NCI-H146 treated with DMSO at 0.1 percent for 48 hours (cell line): ENCODE measurements around the gene ZNF414.
"Not testable (repeated sequence)": the region's sequence is repeated elsewhere in the genome, so short reads cannot be mapped to it uniquely, and the experiment has no call there.

Experiments used
- DNase-seq: peaks from one replicate; lab custom pipeline; 2025; ENCODE audit not compliant: unreplicated experiment; lab: John Stamatoyannopoulos, UW

Gene ZNF414

DNA sequence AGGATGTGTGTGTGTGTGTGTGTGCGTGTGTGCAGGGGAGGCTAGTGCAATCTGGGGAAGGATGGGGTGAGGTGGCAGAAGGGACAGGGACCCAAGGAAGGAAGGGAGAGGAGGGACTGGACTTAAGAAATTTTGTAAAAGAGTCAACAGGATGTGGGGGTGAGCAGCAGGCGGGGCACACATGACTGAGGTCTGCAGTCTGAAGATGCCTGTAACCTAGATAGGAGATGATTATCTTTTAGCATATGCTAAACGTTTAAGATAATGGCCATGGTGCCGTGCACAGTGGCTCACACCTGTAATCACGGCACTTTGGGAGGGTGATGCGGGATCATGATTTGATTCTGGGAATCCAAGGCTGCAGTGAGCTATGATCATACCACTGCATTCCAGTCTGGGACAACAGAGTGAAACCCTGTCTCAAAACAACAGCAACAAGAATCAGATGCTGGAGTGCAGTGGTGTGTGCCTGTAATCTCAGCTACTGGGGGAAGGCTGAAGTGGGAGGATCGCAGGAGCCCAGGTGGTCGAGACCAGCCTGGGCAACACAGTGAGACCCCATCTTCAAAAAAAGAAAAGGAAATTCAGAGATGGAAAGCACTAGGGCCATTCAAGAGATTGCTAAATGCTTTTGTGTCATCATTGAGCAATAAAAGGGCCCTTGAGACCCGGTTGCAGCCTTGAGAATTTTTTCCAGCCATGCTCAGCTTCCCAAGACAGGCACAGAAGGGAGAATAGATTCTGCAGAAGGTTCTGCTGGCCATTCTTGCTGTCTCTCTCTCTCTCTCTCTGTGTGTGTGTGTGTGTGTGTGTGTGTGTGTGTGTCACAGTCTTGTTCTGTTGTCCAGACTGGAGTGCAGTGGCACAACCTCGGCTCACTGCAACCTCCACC lies 3.8 kb upstream of the ZNF414 start:
- no peak for DNase-seq

DNA sequence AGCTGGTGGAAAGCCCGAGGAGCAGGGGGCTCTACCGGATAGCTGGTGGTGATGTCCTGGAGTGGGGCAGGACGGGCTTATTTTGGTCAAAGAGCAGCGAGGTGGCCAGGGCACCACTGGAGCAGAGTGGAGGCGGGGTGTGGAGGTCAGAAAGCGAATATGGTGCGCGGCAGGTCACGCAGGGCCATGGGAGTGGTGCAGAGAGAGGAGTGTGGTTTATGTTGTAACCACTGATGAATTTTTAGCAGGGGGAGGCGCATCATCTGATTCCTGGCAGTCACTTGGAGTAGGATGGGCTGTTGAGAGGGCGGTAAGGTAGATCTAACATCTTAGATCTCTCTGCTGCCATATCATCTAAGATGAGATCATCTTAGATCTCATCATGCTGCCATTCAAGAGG lies 1.4 kb upstream of the ZNF414 start:
- no peak for DNase-seq

- not testable (repeated sequence) for DNase-seq
These were observed 590 bp upstream of the ZNF414 start for GRCh38 chr19:8514505-8515009.

DNA sequence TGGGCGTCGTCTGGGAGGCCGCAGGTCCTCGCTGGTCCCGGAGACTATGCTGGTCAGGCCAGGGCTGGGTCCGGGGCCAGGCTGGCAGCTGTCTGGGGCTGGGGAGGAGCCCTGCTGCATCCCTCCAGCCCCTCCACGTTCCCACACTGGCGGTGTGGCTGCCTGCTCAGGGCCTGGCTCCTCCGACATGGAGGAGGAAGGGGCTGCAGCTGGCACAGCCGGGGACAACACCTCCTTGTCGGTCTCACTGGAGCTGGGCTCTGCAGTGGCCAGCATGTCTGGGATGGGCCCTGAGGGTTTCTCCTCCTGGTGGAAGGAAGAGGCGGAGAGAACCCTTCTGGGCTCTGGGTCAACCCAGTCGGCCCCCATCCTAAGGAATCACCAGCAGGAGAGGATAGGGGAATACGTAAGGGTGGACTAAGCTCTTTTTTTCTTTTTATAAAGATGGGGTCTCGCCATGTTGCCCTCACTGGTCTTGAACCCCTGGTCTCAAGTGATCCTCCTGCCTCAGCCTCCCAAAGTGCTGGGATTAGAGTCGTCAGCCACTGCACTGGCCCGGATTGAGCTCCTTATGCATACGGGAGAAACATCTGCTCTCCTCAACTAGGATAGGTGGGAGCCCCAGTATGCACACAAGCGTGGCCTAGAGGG lies 806 bp downstream of the ZNF414 start:
- DNase-seq, result no peak

GRCh38 chr19:8512115-8512967 lies 1.6 kb downstream of the ZNF414 start:
- no peak for DNase-seq

- no peak for DNase-seq
These were observed 2.3 kb downstream of the ZNF414 start for GRCh38 chr19:8511573-8512101.

DNA sequence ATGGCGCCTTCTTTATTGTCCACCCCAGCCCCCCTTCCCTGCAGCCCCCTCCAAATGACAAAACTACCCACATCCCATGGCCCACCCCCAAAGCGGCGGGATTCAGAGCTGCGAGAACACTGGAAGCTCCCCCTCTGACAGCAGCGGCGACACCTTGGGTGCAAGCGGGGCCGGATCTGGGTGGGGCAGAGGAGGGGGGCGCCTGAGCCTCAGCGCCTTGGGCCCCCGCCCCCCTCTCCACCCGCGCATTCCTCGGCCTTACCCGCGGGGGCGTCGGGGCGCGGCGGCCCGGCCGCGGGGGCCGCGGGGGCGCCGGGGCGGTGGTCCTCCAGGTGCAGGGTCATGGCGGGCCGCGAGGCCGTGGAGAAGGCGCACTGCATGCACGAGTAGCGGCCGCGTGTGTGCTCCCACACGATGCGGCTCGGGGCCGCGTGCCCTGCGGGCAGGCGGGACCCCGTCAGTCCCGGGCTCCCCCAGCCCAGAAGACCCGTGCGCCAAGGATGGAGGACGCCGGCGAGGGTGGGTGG lies 3.3 kb downstream of the ZNF414 start:
- no peak for DNase-seq

GRCh38 chr19:8506402-8506957 lies 7.5 kb downstream of the ZNF414 start:
- no peak for DNase-seq

- peak; percentile 24 for DNase-seq
These were observed 8.1 kb downstream of the ZNF414 start for GRCh38 chr19:8505680-8506401.

- no peak for DNase-seq
These were observed 9.0 kb downstream of the ZNF414 start for GRCh38 chr19:8504919-8505318.

DNA sequence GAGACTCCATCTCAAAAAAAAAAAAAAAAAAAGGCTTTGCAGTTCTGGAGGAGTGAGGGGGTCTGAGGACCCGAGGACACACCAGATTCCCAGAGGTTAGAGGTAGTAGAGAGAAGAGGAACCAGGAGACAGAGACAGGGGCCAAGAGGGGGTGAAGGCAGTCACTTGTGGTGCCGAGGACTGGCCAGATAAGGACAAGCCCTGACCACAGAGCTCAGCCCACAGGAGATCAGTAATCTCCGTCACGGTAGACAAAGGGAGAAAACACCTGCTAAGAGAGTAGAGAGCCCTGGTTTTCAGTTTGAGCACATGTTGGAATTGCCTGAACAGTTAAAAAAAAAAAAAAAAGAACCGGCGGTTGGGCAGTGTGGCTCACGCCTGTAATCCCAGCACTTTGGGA lies 9.8 kb downstream of the ZNF414 start:
- no peak for DNase-seq

- no peak for DNase-seq
These were observed 10.5 kb downstream of the ZNF414 start for GRCh38 chr19:8503510-8503909.

- DNase-seq, result no peak
These were observed 12.0 kb downstream of the ZNF414 start for GRCh38 chr19:8501981-8502380.

DNA sequence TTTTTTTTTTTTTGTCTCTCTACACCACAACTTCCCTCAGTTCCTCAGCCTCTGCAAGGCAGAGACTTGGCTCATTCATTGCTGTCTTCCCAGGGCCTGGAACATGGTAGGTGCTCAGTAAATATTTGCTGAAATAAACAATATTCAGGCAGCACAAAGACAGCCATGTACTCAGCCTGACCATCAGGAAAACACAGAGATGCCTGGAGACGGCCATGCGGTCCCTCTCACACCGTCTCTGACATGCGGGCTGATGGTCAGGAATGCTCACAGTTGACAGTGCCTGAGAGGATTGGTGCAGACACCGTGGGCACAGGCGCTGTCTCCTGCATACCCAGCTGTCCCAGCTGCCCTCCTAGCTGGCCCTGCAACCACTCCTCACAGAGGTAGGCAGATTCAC lies 12.5 kb downstream of the ZNF414 start:
- DNase-seq, result no peak

- DNase-seq, result no peak
These were observed 13.8 kb downstream of the ZNF414 start for GRCh38 chr19:8500158-8500557.

- no peak for DNase-seq
These were observed 14.7 kb downstream of the ZNF414 start for GRCh38 chr19:8499048-8499833.

DNA sequence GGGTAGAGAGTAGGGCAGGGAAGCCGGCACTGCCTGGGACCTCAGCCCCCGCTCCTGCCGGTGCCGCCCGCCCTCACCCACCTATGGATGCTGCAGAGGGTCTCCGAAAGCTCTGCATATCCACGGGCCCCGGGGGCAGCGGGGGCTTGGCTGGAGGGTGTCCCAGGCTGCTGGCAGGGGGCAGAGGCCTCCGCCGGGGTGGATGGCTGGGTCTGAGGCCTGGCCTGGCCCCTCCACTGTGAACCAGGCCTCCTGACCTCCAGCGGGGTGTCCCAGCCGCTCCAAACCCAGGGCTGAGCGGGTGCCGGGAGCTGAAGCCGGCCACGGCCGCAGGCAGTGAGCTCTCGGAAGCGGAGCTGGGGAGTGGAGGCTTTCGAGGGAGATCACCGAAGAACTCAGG lies 15.7 kb downstream of the ZNF414 start:
- DNase-seq, result no peak

DNA sequence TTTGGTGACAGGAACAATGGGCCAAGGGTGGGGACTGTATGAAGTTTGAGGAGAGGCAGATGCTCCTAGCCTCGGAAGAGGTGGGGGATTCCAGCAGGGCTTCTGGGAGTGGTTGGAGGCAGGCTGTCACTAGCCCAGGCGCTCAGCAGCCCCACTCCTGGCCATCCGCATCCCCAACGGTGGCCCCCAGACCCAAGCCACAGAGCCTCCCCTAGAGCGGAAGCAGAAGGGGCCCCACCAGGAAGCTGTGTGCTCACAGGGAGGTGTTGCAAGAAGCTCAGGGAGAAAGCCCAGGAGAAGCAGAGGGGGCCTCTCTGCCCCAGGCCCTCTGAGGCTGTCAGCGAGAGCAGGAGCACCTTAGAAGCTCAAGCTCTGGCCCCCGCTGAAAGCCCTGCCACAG lies 19.8 kb downstream of the ZNF414 start:
- DNase-seq, result no peak

DNA sequence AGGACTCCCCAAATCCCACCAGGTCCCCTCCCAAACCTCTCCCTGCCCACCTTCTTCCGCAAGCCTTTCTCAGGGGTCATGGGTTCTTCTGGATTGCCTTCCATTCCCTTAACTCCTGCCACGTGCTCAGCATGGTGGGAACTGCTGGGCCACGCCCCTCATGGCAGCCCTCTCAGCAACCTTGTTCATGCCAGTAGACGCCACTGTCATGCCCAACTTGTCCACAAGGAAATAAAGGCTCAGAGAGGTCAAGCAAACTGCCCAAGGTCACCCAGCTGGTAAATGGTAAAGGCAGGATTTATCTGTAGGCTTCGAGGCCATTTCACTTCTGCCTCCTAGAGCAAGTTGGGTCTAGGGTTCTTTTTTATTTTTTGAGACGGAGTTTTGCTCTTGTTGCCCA lies 22.4 kb downstream of the ZNF414 start:
- DNase-seq, result no peak
